ENCODE data around the gene AHCYL1. TPM values are rescaled to one million over a fixed set of nuclear protein-coding genes. Genes with fewer than 3 reads are reported as not detected.

The AHCYL1 gene
- total and polyA plus RNA-seq, 2 donors (not counting 1 experiment from before 2014, with no cell fraction given): 24.3 to 51.4 TPM

GRCh38 chr1:109963864-109964263, 20.7 kb upstream of the AHCYL1 start:
- ATAC-seq (ENCODE audit: low read depth): no peak
- H3K79me2 ChIP-seq (ENCODE audit: control insufficient read depth, insufficient read depth, low read length): no peaks in the 10 kb centered on the region
- H3K9me3 ChIP-seq (ENCODE audit: control extremely low read depth in 1 of 3, control insufficient read depth in 2 of 3, insufficient read depth in 1 of 3, low read length in 2 of 3): peaks cover 0 to 2% (median 0%) of the 10 kb centered on the region in 3 donors
- intact Hi-C loops (cut with micrococcal nuclease): no loop called here
- H2AFZ ChIP-seq (ENCODE audit: insufficient read depth, low read depth, low read length, poor library complexity, severe bottlenecking): no peak overlapping the region
- no peaks in the 10 kb centered on the region for H3K36me3 ChIP-seq (replicated peaks in 1 of 2; ENCODE audit: control extremely low read depth in 1 of 2, control insufficient read depth in 1 of 2, extremely low read depth in 1 of 2, insufficient read depth in 2 of 2, low read length in 1 of 2)
- H3K4me1 ChIP-seq (ENCODE audit: control insufficient read depth in 2 of 2, insufficient read depth in 2 of 2, low read length in 2 of 2): no peaks in the 10 kb centered on the region
- peaks cover 32% of the 10 kb centered on the region for H3K27me3 Mint-ChIP-seq
- no peaks in the 10 kb centered on the region for H4K20me1 ChIP-seq (ENCODE audit: control insufficient read depth, insufficient read depth, low read length, poor library complexity, severe bottlenecking)
- no peak overlapping the region for H3K4me2 ChIP-seq (replicated peaks; ENCODE audit: low read depth, low read length, poor library complexity, severe bottlenecking)
- peaks cover 0 to 4% (median 2%) of the 10 kb centered on the region in 4 experiments for H3K27me3 ChIP-seq (replicated peaks in 1 of 4; ENCODE audit: control extremely low read depth in 1 of 4, control insufficient read depth in 3 of 4, insufficient read depth in 4 of 4, low read length in 3 of 4)
- H3K27ac ChIP-seq (ENCODE audit: low read length in 2 of 2): no peak overlapping the region
- no peak overlapping the region for H3K9ac ChIP-seq (ENCODE audit: low read length)
- ChIA-PET POLR2A (no interaction called here), CTCF (no interaction called here)
- no CpG with 5 or more reads among the region's 1 CpG for whole genome bisulfite sequencing (ENCODE audit: insufficient coverage)
- no peak overlapping the region for H3K4me3 ChIP-seq (ENCODE audit: control extremely low read depth in 1 of 5, extremely low read depth in 1 of 5, insufficient read depth in 1 of 5, low read depth in 2 of 5, low read length in 4 of 5)
- H3K4me3 Mint-ChIP-seq: no peak overlapping the region
- no peaks in the 10 kb centered on the region for H3K4me1 Mint-ChIP-seq
- no peak overlapping the region for H3K27ac Mint-ChIP-seq
- H3K9me3 Mint-ChIP-seq (ENCODE audit: insufficient read depth): no peaks in the 10 kb centered on the region
- DNase-seq: no peak
- TF ChIP-seq CTCF (IDR thresholded peaks at IDR 0.05) (no peak), EZH2 (IDR thresholded peaks at IDR 0.05; ENCODE audit: borderline replicate concordance, insufficient read depth, low read depth, low read length, poor library complexity, severe bottlenecking) (no peak)

- H3K27ac ChIP-seq (ENCODE audit: low read length in 2 of 2): no peak overlapping the region
- H3K36me3 ChIP-seq (replicated peaks in 1 of 2; ENCODE audit: control extremely low read depth in 1 of 2, control insufficient read depth in 1 of 2, extremely low read depth in 1 of 2, insufficient read depth in 2 of 2, low read length in 1 of 2): no peaks in the 10 kb centered on the region
- H3K9me3 ChIP-seq (ENCODE audit: control extremely low read depth in 1 of 3, control insufficient read depth in 2 of 3, insufficient read depth in 1 of 3, low read length in 2 of 3): peaks cover 2 to 3% (median 3%) of the 10 kb centered on the region in 3 donors
- TF ChIP-seq CTCF (IDR thresholded peaks at IDR 0.05): no peak
- no peak for TF ChIP-seq EZH2 (IDR thresholded peaks at IDR 0.05; ENCODE audit: borderline replicate concordance, insufficient read depth, low read depth, low read length, poor library complexity, severe bottlenecking)
- peaks cover 10% of the 10 kb centered on the region for H3K27me3 Mint-ChIP-seq
- DNase-seq (peak; percentile 34), ATAC-seq (ENCODE audit: low read depth) (peak; percentile 43)
- no peak overlapping the region for H3K4me3 Mint-ChIP-seq
- POLR2A ChIA-PET: interaction anchor here (0.6 to 1.2 kb wide), 2 partner anchors 10 to 15 kb away, joined by 3 read pairs; no protein-coding TSS in a partner anchor
- no peak overlapping the region for H3K4me3 ChIP-seq (ENCODE audit: control extremely low read depth in 1 of 5, extremely low read depth in 1 of 5, insufficient read depth in 1 of 5, low read depth in 2 of 5, low read length in 4 of 5)
- H3K4me1 ChIP-seq (ENCODE audit: control insufficient read depth in 2 of 2, insufficient read depth in 2 of 2, low read length in 2 of 2): no peaks in the 10 kb centered on the region
- peaks cover 1% of the 10 kb centered on the region for H3K4me1 Mint-ChIP-seq
- no peaks in the 10 kb centered on the region for H3K79me2 ChIP-seq (ENCODE audit: control insufficient read depth, insufficient read depth, low read length)
- intact Hi-C loops (cut with micrococcal nuclease): no loop called here
- no peak overlapping the region for H3K9ac ChIP-seq (ENCODE audit: low read length)
- H2AFZ ChIP-seq (ENCODE audit: insufficient read depth, low read depth, low read length, poor library complexity, severe bottlenecking): no peak overlapping the region
- H3K9me3 Mint-ChIP-seq (ENCODE audit: insufficient read depth): peaks cover 6% of the 10 kb centered on the region
- CTCF ChIA-PET: interaction anchor here (0.6 to 1.5 kb wide), 5 partner anchors 13 to 1820 kb away, joined by 3 to 6 read pairs (median 4); partner anchors contain the start of gene AHCYL1
- WGBS (ENCODE audit: insufficient coverage): 73% methylated on average over 2 of the region's 3 CpGs
- H3K27ac Mint-ChIP-seq: no peak overlapping the region
- H4K20me1 ChIP-seq (ENCODE audit: control insufficient read depth, insufficient read depth, low read length, poor library complexity, severe bottlenecking): no peaks in the 10 kb centered on the region
- no peak overlapping the region for H3K4me2 ChIP-seq (replicated peaks; ENCODE audit: low read depth, low read length, poor library complexity, severe bottlenecking)
- no peaks in the 10 kb centered on the region for H3K27me3 ChIP-seq (replicated peaks in 1 of 4; ENCODE audit: control extremely low read depth in 1 of 4, control insufficient read depth in 3 of 4, insufficient read depth in 4 of 4, low read length in 3 of 4)
Measured at GRCh38 chr1:109969146-109969829, 15.3 kb upstream of the AHCYL1 start.

Measured in B cell (primary cell).